H9 (cell line): ENCODE measurements around the gene GATA2. TPM values are rescaled to one million over a fixed set of nuclear protein-coding genes. Genes with fewer than 3 reads are reported as not detected.
A peak's percentile ranks its signal among the peaks of the same experiment; 100 is the strongest.

Experiments used
- DNase-seq: peaks from one replicate; pipeline ENCODE4 v3.0.0-alpha.2; 2017
- H2AFZ ChIP-seq: one replicate; pipeline ENCODE4 v1.6.1; 2013; ENCODE audit warnings: mild to moderate bottlenecking, low read length, control low read depth, moderate library complexity
- H2AK5ac ChIP-seq: 2 replicates; pipeline ENCODE4 v1.6.1; 2013; ENCODE audit warnings: low read length, control low read depth, mixed read lengths; ENCODE audit not compliant: insufficient read length
- H2BK120ac ChIP-seq: one replicate; pipeline ENCODE4 v1.6.1; 2013; ENCODE audit warnings: low read depth, mild to moderate bottlenecking, low read length, control low read depth, inconsistent platforms; ENCODE audit not compliant: poor library complexity, severe bottlenecking
- H2BK12ac ChIP-seq: 2 replicates; pipeline ENCODE4 v1.6.1; 2013; ENCODE audit warnings: low read length, control low read depth, mixed read lengths, low read depth; ENCODE audit not compliant: insufficient read length
- H2BK15ac ChIP-seq: 2 replicates; pipeline ENCODE4 v1.6.1; 2013; ENCODE audit warnings: low read depth, low read length, control low read depth
- H2BK20ac ChIP-seq: one replicate; pipeline ENCODE4 v1.6.1; 2013; ENCODE audit warnings: low read depth, mild to moderate bottlenecking, low read length, control low read depth, inconsistent platforms; ENCODE audit not compliant: poor library complexity, severe bottlenecking
- H2BK5ac ChIP-seq: 2 replicates; pipeline ENCODE4 v1.6.1; 2013; ENCODE audit warnings: low read length, control low read depth, mixed read lengths; ENCODE audit not compliant: insufficient read length
- H3K14ac ChIP-seq: 2 replicates; pipeline ENCODE4 v1.6.1; 2013; ENCODE audit warnings: low read length, control low read depth; ENCODE audit not compliant: insufficient read depth
- H3K18ac ChIP-seq: 2 replicates; pipeline ENCODE4 v1.6.1; 2013; ENCODE audit warnings: low read depth, mild to moderate bottlenecking, mixed read lengths, low read length, control low read depth; ENCODE audit not compliant: insufficient read length
- H3K23ac ChIP-seq: 2 replicates; pipeline ENCODE4 v1.6.1; 2013; ENCODE audit warnings: low read length, control low read depth, mixed read lengths, low read depth; ENCODE audit not compliant: insufficient read length
- H3K23me2 ChIP-seq: 2 replicates; pipeline ENCODE4 v1.6.1; 2013; ENCODE audit warnings: low read depth, mild to moderate bottlenecking, mixed read lengths, low read length, control low read depth; ENCODE audit not compliant: insufficient read length, poor library complexity, severe bottlenecking
- H3K27ac ChIP-seq: 2 replicates; pipeline ENCODE4 v1.5.1; 2013; ENCODE audit warnings: low read length, control low read depth, mixed read lengths, low read depth; ENCODE audit not compliant: insufficient read length
- H3K27me3 ChIP-seq: 2 replicates; pipeline ENCODE4 v1.6.1; 2013; ENCODE audit warnings: low read length, control low read depth, inconsistent platforms; ENCODE audit not compliant: insufficient read depth
- H3K4ac ChIP-seq: 2 replicates; pipeline ENCODE4 v1.6.1; 2013; ENCODE audit warnings: low read depth, mild to moderate bottlenecking, control low read depth, inconsistent platforms, low read length, moderate library complexity
- H3K4me1 ChIP-seq: 2 replicates; pipeline ENCODE4 v1.6.1; 2013; ENCODE audit warnings: low read length, control low read depth, inconsistent platforms; ENCODE audit not compliant: insufficient read depth
- H3K4me2 ChIP-seq: 2 replicates; pipeline ENCODE4 v1.6.1; 2013; ENCODE audit warnings: low read length, control low read depth, mixed read lengths; ENCODE audit not compliant: insufficient read length, insufficient read depth
- H3K56ac ChIP-seq: 2 replicates; pipeline ENCODE4 v1.6.1; 2013; ENCODE audit warnings: low read depth, mild to moderate bottlenecking, mixed read lengths, low read length, control low read depth; ENCODE audit not compliant: insufficient read length
- H3K79me1 ChIP-seq: 2 replicates; pipeline ENCODE4 v1.6.1; 2013; ENCODE audit warnings: low read depth, mild to moderate bottlenecking, moderate library complexity, low read length, control low read depth, inconsistent platforms; ENCODE audit not compliant: insufficient read depth, poor library complexity, severe bottlenecking
- H3K79me2 ChIP-seq: 2 replicates; pipeline ENCODE4 v1.6.1; 2013; ENCODE audit warnings: low read length, control low read depth, inconsistent platforms; ENCODE audit not compliant: insufficient read depth
- H3K9ac ChIP-seq: 2 replicates; pipeline ENCODE4 v1.6.1; 2013; ENCODE audit warnings: low read length, control low read depth, mixed read lengths; ENCODE audit not compliant: insufficient read length; ENCODE audit errors: extremely low read depth
- H3K9me3 ChIP-seq: one replicate; pipeline ENCODE4 v1.6.1; 2013; ENCODE audit warnings: low read depth, low read length, inconsistent platforms; ENCODE audit not compliant: control insufficient read depth
- H3T11ph ChIP-seq: one replicate; pipeline ENCODE4 v1.6.1; 2013; ENCODE audit warnings: mild to moderate bottlenecking, low read length, control low read depth, inconsistent platforms
- H4K20me1 ChIP-seq: one replicate; pipeline ENCODE4 v1.6.1; 2013; ENCODE audit not compliant: control insufficient read depth, insufficient read length, insufficient read depth
- H4K5ac ChIP-seq: 2 replicates; pipeline ENCODE4 v1.6.1; 2013; ENCODE audit warnings: low read depth, mild to moderate bottlenecking, mixed read lengths, low read length, control low read depth; ENCODE audit not compliant: insufficient read length
- H4K8ac ChIP-seq: replicated peaks from 2 replicates; pipeline ENCODE4 v1.6.1; 2013; ENCODE audit warnings: low read length, control low read depth, mixed read lengths, low read depth; ENCODE audit not compliant: insufficient read length
- H4K91ac ChIP-seq: 2 replicates; pipeline ENCODE4 v1.6.1; 2013; ENCODE audit warnings: low read depth, mild to moderate bottlenecking, moderate library complexity, mixed read lengths, low read length, control low read depth; ENCODE audit not compliant: insufficient read length
- H3K27ac Mint-ChIP-seq, 3 experiments: 2 replicates in 2 of 3; 3 replicates in 1 of 3; pipeline ENCODE4 v1.8.0; 2020 to 2021; ENCODE audit warnings: mixed read lengths in 3 of 3, mild to moderate bottlenecking in 1 of 3, moderate library complexity in 1 of 3
- H3K27me3 Mint-ChIP-seq: 2 replicates; pipeline ENCODE4 v1.8.0; 2021; ENCODE audit warnings: low read depth, mild to moderate bottlenecking, moderate library complexity, mixed read lengths
- H3K36me3 Mint-ChIP-seq, 3 experiments: 2 replicates in 2 of 3; 3 replicates in 1 of 3; pipeline ENCODE4 v1.8.0; 2020 to 2021; ENCODE audit warnings: low read depth in 3 of 3, mixed read lengths in 3 of 3; ENCODE audit not compliant: insufficient read depth in 1 of 3
- H3K4me1 Mint-ChIP-seq, 2 experiments: 2 replicates each; pipeline ENCODE4 v1.8.0; 2020; ENCODE audit warnings: mixed read lengths in 2 of 2
- H3K4me3 Mint-ChIP-seq, 2 experiments: 2 replicates in 1 of 2; 3 replicates in 1 of 2; pipeline ENCODE4 v1.8.0; 2020 to 2021; ENCODE audit warnings: mild to moderate bottlenecking in 2 of 2, mixed read lengths in 2 of 2, moderate library complexity in 1 of 2
- H3K9me3 Mint-ChIP-seq, 2 experiments: 2 replicates in 1 of 2; 3 replicates in 1 of 2; pipeline ENCODE4 v1.8.0; 2020; ENCODE audit warnings: mild to moderate bottlenecking in 2 of 2, mixed read lengths in 2 of 2, moderate library complexity in 1 of 2
- CTCF ChIP-seq: fragments of 200-600 bp; sonication (generic); conservative IDR thresholded peaks from 3 replicates; pipeline ENCODE4 v1.8.0; 2021; ENCODE audit warnings: antibody characterized with exemption, mild to moderate bottlenecking
- WGBS: extraction: QIAGEN DNeasy Blood & Tissue Kit; methylation state at CpG from one replicate; pipeline ENCODE4 v1.1.7; 2013; ENCODE audit warnings: missing lambda C conversion rate, low lambda C conversion rate, mixed read lengths; ENCODE audit not compliant: insufficient read length; ENCODE audit errors: extremely low coverage; 5-methylcytosine and 5-hydroxymethylcytosine counted together
- total RNA-seq: library from RNA; stranded (reverse); gene quantifications from 2 replicates; pipeline ENCODE4 v1.2.1, GENCODE V29; 2021

Gene GATA2
- total RNA-seq, 1 experiment from 2014 or later, result 1.9 TPM

- H3K9me3 Mint-ChIP-seq, result no peaks in the 10 kb centered on the region
- Histone ChIP-seq H3K18ac (no peak overlapping the region), H3K79me2 (no peaks in the 10 kb centered on the region), H2BK5ac (no peak overlapping the region), H2BK20ac (no peak overlapping the region), H3K23me2 (no peaks in the 10 kb centered on the region), H4K91ac (no peak overlapping the region), H3K56ac (no peak overlapping the region), H3K27me3 (no peaks in the 10 kb centered on the region; the same call in 1 of the 2 replicates), H3K14ac (no peak overlapping the region), H3K23ac (no peak overlapping the region), H2BK120ac (no peak overlapping the region), H3T11ph (no peak overlapping the region), H3K9ac (no peak overlapping the region), H3K4ac (no peak overlapping the region), H3K4me1 (no peaks in the 10 kb centered on the region), H2AK5ac (no peak overlapping the region), H2AFZ (no peak overlapping the region), H2BK15ac (no peak overlapping the region), H3K27ac (no peak overlapping the region), H2BK12ac (no peak overlapping the region), H3K79me1 (no peaks in the 10 kb centered on the region), H3K4me2 (no peak overlapping the region), H4K20me1 (no peaks in the 10 kb centered on the region), H4K5ac (no peak overlapping the region), H4K8ac (no peak overlapping the region), H3K9me3 (no peaks in the 10 kb centered on the region)
- no peak overlapping the region for H3K27ac Mint-ChIP-seq
- no peak for TF ChIP-seq CTCF
- peak; percentile 20 for DNase-seq
- no peaks in the 10 kb centered on the region for H3K36me3 Mint-ChIP-seq
- peaks cover 47% of the 10 kb centered on the region for H3K27me3 Mint-ChIP-seq
- no CpG with 5 or more reads among the region's 12 CpGs for WGBS
- no peak overlapping the region; a peak in 1 of 5 replicates for H3K4me3 Mint-ChIP-seq
- no peaks in the 10 kb centered on the region for H3K4me1 Mint-ChIP-seq
Observed at GRCh38 chr3:128504963-128505730, 12.1 kb upstream of the GATA2 start.
